Measurements from ENCODE around the gene CCR7.

- TF ChIP-seq, protein P1, sequence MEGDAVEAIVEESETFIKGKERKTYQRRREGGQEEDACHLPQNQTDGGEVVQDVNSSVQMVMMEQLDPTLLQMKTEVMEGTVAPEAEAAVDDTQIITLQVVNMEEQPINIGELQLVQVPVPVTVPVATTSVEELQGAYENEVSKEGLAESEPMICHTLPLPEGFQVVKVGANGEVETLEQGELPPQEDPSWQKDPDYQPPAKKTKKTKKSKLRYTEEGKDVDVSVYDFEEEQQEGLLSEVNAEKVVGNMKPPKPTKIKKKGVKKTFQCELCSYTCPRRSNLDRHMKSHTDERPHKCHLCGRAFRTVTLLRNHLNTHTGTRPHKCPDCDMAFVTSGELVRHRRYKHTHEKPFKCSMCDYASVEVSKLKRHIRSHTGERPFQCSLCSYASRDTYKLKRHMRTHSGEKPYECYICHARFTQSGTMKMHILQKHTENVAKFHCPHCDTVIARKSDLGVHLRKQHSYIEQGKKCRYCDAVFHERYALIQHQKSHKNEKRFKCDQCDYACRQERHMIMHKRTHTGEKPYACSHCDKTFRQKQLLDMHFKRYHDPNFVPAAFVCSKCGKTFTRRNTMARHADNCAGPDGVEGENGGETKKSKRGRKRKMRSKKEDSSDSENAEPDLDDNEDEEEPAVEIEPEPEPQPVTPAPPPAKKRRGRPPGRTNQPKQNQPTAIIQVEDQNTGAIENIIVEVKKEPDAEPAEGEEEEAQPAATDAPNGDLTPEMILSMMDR (conservative IDR thresholded peaks at IDR 0.05; ENCODE audit: low read depth, low read length): no peak
- no peak for TF ChIP-seq EZH2 (IDR thresholded peaks at IDR 0.05; ENCODE audit: borderline replicate concordance, low read depth, low read length, poor library complexity, severe bottlenecking)
These were observed 25.5 kb upstream of the CCR7 start for GRCh38 chr17:40590742-40591141.
